Measurements from ENCODE around the gene UBE2A. TPM values are rescaled to one million over a fixed set of nuclear protein-coding genes. Genes with fewer than 3 reads are reported as not detected.

Gene UBE2A
- total RNA-seq: 36.6 and 41.5 TPM in 2 replicates

- Histone ChIP-seq H3K4me2 (ENCODE audit: insufficient read depth, low read length) (peak within 1 kb of the TSS; percentile 80), H2AFZ (ENCODE audit: low read length) (peak within 1 kb of the TSS; percentile 85), H3K4me1 (ENCODE audit: insufficient read depth, low read length) (peaks cover 5% of the 10 kb centered on the region), H3K27me3 (ENCODE audit: insufficient read depth, low read length) (no peaks in the 10 kb centered on the region), H3K27ac (ENCODE audit: low read depth, low read length) (peak within 1 kb of the TSS; percentile 58), H3K9me3 (ENCODE audit: low read depth, low read length) (no peaks in the 10 kb centered on the region), H3K79me2 (ENCODE audit: insufficient read depth, low read length) (peaks cover 15% of the 10 kb centered on the region), H3K4me3 (ENCODE audit: insufficient read depth, low read length) (peak within 1 kb of the TSS; percentile 79), H4K20me1 (ENCODE audit: insufficient read depth, low read length) (no peaks in the 10 kb centered on the region), H3K36me3 (ENCODE audit: insufficient read depth, low read length) (peaks cover 3% of the 10 kb centered on the region)
- TF ChIP-seq CTCF (IDR thresholded peaks at IDR 0.05; ENCODE audit: extremely low read depth, low read depth, low read length): peak; percentile 9
- DNase-seq (ENCODE audit: insufficient read length, low spot score, missing footprints): peak; percentile 96
Observed at GRCh38 chrX:119574394-119575266, at the start of gene UBE2A. Gene UBE2A, plus strand, starts transcription at chrX:119574563. Its CDS starts 149 bp downstream, at chrX:119574712.

- Histone ChIP-seq H3K27ac (ENCODE audit: low read depth, low read length) (no peak overlapping the region), H3K4me1 (ENCODE audit: insufficient read depth, low read length) (no peaks in the 10 kb centered on the region), H4K20me1 (ENCODE audit: insufficient read depth, low read length) (no peaks in the 10 kb centered on the region), H3K9me3 (ENCODE audit: low read depth, low read length) (no peaks in the 10 kb centered on the region), H3K79me2 (ENCODE audit: insufficient read depth, low read length) (no peaks in the 10 kb centered on the region), H3K4me2 (ENCODE audit: insufficient read depth, low read length) (no peak overlapping the region), H3K4me3 (ENCODE audit: insufficient read depth, low read length) (no peak overlapping the region), H3K27me3 (ENCODE audit: insufficient read depth, low read length) (no peaks in the 10 kb centered on the region), H3K36me3 (ENCODE audit: insufficient read depth, low read length) (no peaks in the 10 kb centered on the region), H2AFZ (ENCODE audit: low read length) (no peak overlapping the region)
- no peak for DNase-seq (ENCODE audit: insufficient read length, low spot score, missing footprints)
- no peak for TF ChIP-seq CTCF (IDR thresholded peaks at IDR 0.05; ENCODE audit: extremely low read depth, low read depth, low read length)
Observed at GRCh38 chrX:119529345-119530276, 44.8 kb upstream of the UBE2A start.

GRCh38 chrX:119537487-119537886, 36.9 kb upstream of the UBE2A start:
- no peak overlapping the region for H3K4me3 ChIP-seq (ENCODE audit: insufficient read depth, low read length)
- H3K79me2 ChIP-seq (ENCODE audit: insufficient read depth, low read length): no peaks in the 10 kb centered on the region
- DNase-seq (ENCODE audit: insufficient read length, low spot score, missing footprints): no peak
- H3K27me3 ChIP-seq (ENCODE audit: insufficient read depth, low read length): no peaks in the 10 kb centered on the region
- no peak overlapping the region for H2AFZ ChIP-seq (ENCODE audit: low read length)
- no peaks in the 10 kb centered on the region for H3K9me3 ChIP-seq (ENCODE audit: low read depth, low read length)
- no peak overlapping the region for H3K27ac ChIP-seq (ENCODE audit: low read depth, low read length)
- TF ChIP-seq CTCF (IDR thresholded peaks at IDR 0.05; ENCODE audit: extremely low read depth, low read depth, low read length): no peak
- H3K36me3 ChIP-seq (ENCODE audit: insufficient read depth, low read length): peaks cover 3% of the 10 kb centered on the region
- no peak overlapping the region for H3K4me2 ChIP-seq (ENCODE audit: insufficient read depth, low read length)
- H3K4me1 ChIP-seq (ENCODE audit: insufficient read depth, low read length): peaks cover 8% of the 10 kb centered on the region
- no peaks in the 10 kb centered on the region for H4K20me1 ChIP-seq (ENCODE audit: insufficient read depth, low read length)
